K562 (cell line): ENCODE data around the gene BRAF. TPM values are rescaled to one million over a fixed set of nuclear protein-coding genes. Genes with fewer than 3 reads are reported as not detected.

ENCODE experiments used
- DIDO1 ChIP-seq: fragments of 450-650 bp; IDR thresholded peaks from 2 replicates; pipeline ENCODE4 v1.6.1; 2016; ENCODE audit warnings: low read depth, missing biosample characterization, missing genetic modification characterization
- DNMT1 ChIP-seq: fragments of 450-650 bp; IDR thresholded peaks from 2 replicates; pipeline ENCODE4 v1.6.1; 2016; ENCODE audit warnings: antibody characterized with exemption, mild to moderate bottlenecking
- EGR1 ChIP-seq: fragments of 450-650 bp; conservative IDR thresholded peaks from 2 replicates; pipeline ENCODE4 v1.6.1; 2017; ENCODE audit warnings: mild to moderate bottlenecking
- ELK1 ChIP-seq: sonication (generic); formaldehyde crosslinking; IDR thresholded peaks from 2 replicates; pipeline ENCODE4 v1.8.1; 2022; ENCODE audit warnings: missing genetic modification reagents
- FOXK1 ChIP-seq: sonication (generic); formaldehyde crosslinking; IDR thresholded peaks from 2 replicates; pipeline ENCODE4 v1.8.0; 2022; ENCODE audit warnings: missing genetic modification reagents, mild to moderate bottlenecking, borderline replicate concordance
- FOXP1 ChIP-seq: sonication (generic); formaldehyde crosslinking; IDR thresholded peaks from 2 replicates; pipeline ENCODE4 v1.8.0; 2022; ENCODE audit warnings: mild to moderate bottlenecking, missing genetic modification reagents
- GATAD2A ChIP-seq: fragments of 450-650 bp; IDR thresholded peaks from 2 replicates; pipeline ENCODE4 v1.6.1; 2017
- GATAD2B ChIP-seq: fragments of 450-650 bp; IDR thresholded peaks from 2 replicates; pipeline ENCODE4 v1.6.1; 2017; ENCODE audit warnings: mild to moderate bottlenecking, borderline replicate concordance
- HOXB6 ChIP-seq: fragments of 250-450 bp; sonication (Bioruptor Pico); IDR thresholded peaks from 2 replicates; pipeline ENCODE4 v1.5.1; 2022; ENCODE audit warnings: mild to moderate bottlenecking, borderline replicate concordance
- KAT8 ChIP-seq: fragments of 450-650 bp; IDR thresholded peaks from 2 replicates; pipeline ENCODE4 v1.6.1; 2016; ENCODE audit warnings: low read depth, mild to moderate bottlenecking
- MBD2 ChIP-seq: sonication (generic); IDR thresholded peaks from 2 replicates; pipeline ENCODE4 v1.6.1; 2016; ENCODE audit warnings: low read depth, borderline replicate concordance
- MTA1 ChIP-seq: fragments of 450-650 bp; IDR thresholded peaks from 2 replicates; pipeline ENCODE4 v1.6.1; 2017; ENCODE audit warnings: borderline replicate concordance
- NBN ChIP-seq: fragments of 450-650 bp; IDR thresholded peaks from 2 replicates; pipeline ENCODE4 v1.6.1; 2016; ENCODE audit warnings: low read depth, mild to moderate bottlenecking
- PPARD ChIP-seq: fragments of 250-450 bp; sonication (Bioruptor Pico); IDR thresholded peaks from 2 replicates; pipeline ENCODE4 v1.8.0; 2022; ENCODE audit warnings: inconsistent platforms, mild to moderate bottlenecking, moderate library complexity
- RB1 ChIP-seq: fragments of 450-650 bp; IDR thresholded peaks from 2 replicates; pipeline ENCODE4 v1.6.1; 2017; ENCODE audit warnings: low read depth, mild to moderate bottlenecking
- RFX5 ChIP-seq: IDR thresholded peaks from 2 replicates; pipeline ENCODE4 v1.6.1; 2011; ENCODE audit warnings: low read depth, mild to moderate bottlenecking, improper control_type of control experiment, low read length
- STAT5B ChIP-seq: fragments of 250-450 bp; sonication (Bioruptor Pico); IDR thresholded peaks from 2 replicates; pipeline ENCODE4 v1.8.0; 2021; ENCODE audit warnings: mild to moderate bottlenecking, inconsistent platforms
- TAF9B ChIP-seq: fragments of 450-650 bp; IDR thresholded peaks from 2 replicates; pipeline ENCODE4 v1.6.1; 2018; ENCODE audit warnings: mild to moderate bottlenecking; ENCODE audit not compliant: partially characterized antibody
- VEZF1 ChIP-seq: fragments of 200-800 bp; sonication (Bioruptor generic); IDR thresholded peaks from 2 replicates; pipeline ENCODE4 v1.6.1; 2017; ENCODE audit warnings: missing genetic modification characterization, missing compliant biosample characterization
- ZC3H11A ChIP-seq: IDR thresholded peaks from 2 replicates; pipeline ENCODE4 v1.6.1; 2012; ENCODE audit warnings: low read depth, low read length, improper control_type of control experiment
- ZFP30 ChIP-seq: fragments of 250-450 bp; sonication (Bioruptor Pico); IDR thresholded peaks from 2 replicates; pipeline ENCODE4 v1.8.0; 2022; ENCODE audit warnings: moderate library complexity, mild to moderate bottlenecking, inconsistent platforms, borderline replicate concordance
- ZFP91 ChIP-seq: sonication (generic); formaldehyde crosslinking; IDR thresholded peaks from 2 replicates; pipeline ENCODE4 v1.8.0; 2022; ENCODE audit warnings: mild to moderate bottlenecking, missing genetic modification reagents
- ZNF3 ChIP-seq: fragments of 250-450 bp; sonication (Bioruptor Pico); IDR thresholded peaks from 2 replicates; pipeline ENCODE4 v1.5.0; 2021; ENCODE audit warnings: mild to moderate bottlenecking, moderate library complexity
- ZNF644 ChIP-seq: fragments of 200-800 bp; sonication (Bioruptor generic); IDR thresholded peaks from 2 replicates; pipeline ENCODE4 v1.6.1; 2016; ENCODE audit warnings: low read depth, missing genetic modification characterization, missing compliant biosample characterization
- ZNF766 ChIP-seq: fragments of 200-800 bp; sonication (Bioruptor generic); conservative IDR thresholded peaks from 2 replicates; pipeline ENCODE4 v1.6.1; 2016; ENCODE audit warnings: missing genetic modification characterization, missing compliant biosample characterization
- polyA plus RNA-seq, 8 experiments: library from polyadenylated mRNA; depleted of rRNA in 4 of 8; stranded (reverse) in 5 of 8; unstranded in 3 of 8; fragments of >200 nt; fragmentation: Nextera tagmentation in 2 of 8; fragmentation: Illumina TruSeq in 1 of 8; extraction: Ambion mirVana in 2 of 8; extraction: Trizol in 1 of 8; gene quantifications; 2 replicates each; pipeline versions ENCODE4 v1.2.1 to v1.2.3, GENCODE V29; 2011 to 2014; ENCODE audit warnings: inconsistent platforms in 1 of 8, missing spikeins in 1 of 8
- total RNA-seq, 7 experiments: library from RNA; depleted of rRNA in 6 of 7; stranded (reverse); fragments of >200 nt in 6 of 7; fragmentation: Illumina TruSeq in 2 of 7; extraction: Trizol in 2 of 7; gene quantifications; 2 replicates each; pipeline versions ENCODE4 v1.2.1 to v1.2.3, GENCODE V29; 2011 to 2021; ENCODE audit warnings: low replicate concordance in 1 of 7

The BRAF gene
- total and polyA plus RNA-seq, 9 of the 15 experiments (the other 6 are each of a cell fraction or from before 2014, with no cell fraction given): 3.6 to 38.3 (median 21.9) TPM

- TF ChIP-seq FOXK1 (CRISPR knock-in tag): 0 out of 2 replicates have a peak, but pooled peaks have one; percentile 58
- TF ChIP-seq MTA1: peak; percentile 97
- peak; percentile 71 for TF ChIP-seq DIDO1 (tag)
- no peak for TF ChIP-seq ZNF644 (tag)
- peak; percentile 97 for TF ChIP-seq RB1
- peak; percentile 78; the same call in 1 of the 2 replicates for TF ChIP-seq DNMT1
- TF ChIP-seq ZFP30 (CRISPR knock-in tag): no peak
- TF ChIP-seq KAT8: 0 out of 2 replicates have a peak, but pooled peaks have one; percentile 37
- peak; percentile 81 for TF ChIP-seq RFX5
- TF ChIP-seq TAF9B: peak; percentile 59
- peak; percentile 30; the same call in 1 of the 2 replicates for TF ChIP-seq EGR1
- TF ChIP-seq NBN: peak; percentile 100
- no peak for TF ChIP-seq ELK1 (CRISPR knock-in tag)
- TF ChIP-seq FOXP1 (CRISPR knock-in tag): peak; percentile 74; the same call in 1 of the 2 replicates
- no peak; the same call in 1 of the 2 replicates for TF ChIP-seq HOXB6
- no peak for TF ChIP-seq PPARD
- no peak for TF ChIP-seq ZFP91 (CRISPR knock-in tag)
- no peak; the same call in 1 of the 2 replicates for TF ChIP-seq GATAD2A
- TF ChIP-seq ZC3H11A: peak; percentile 94
- TF ChIP-seq STAT5B (CRISPR knock-in tag): no peak
- TF ChIP-seq MBD2: peak; percentile 77; the same call in 1 of the 2 replicates
- no peak for TF ChIP-seq ZNF3 (CRISPR knock-in tag)
- TF ChIP-seq GATAD2B: no peak
- TF ChIP-seq ZNF766 (CRISPR knock-in tag): peak; percentile 74
- TF ChIP-seq VEZF1 (CRISPR knock-in tag): peak; percentile 99
These were observed at the start of gene BRAF (continued) for GRCh38 chr7:140924821-140925421.
